AG09319 (cell line): ENCODE measurements around the gene DMD.
A peak's percentile ranks its signal among the peaks of the same experiment; 100 is the strongest.

ENCODE experiments used
- DNase-seq: peaks from one replicate; pipeline ENCODE4 v3.0.0-alpha.2; 2010; ENCODE audit warnings: low read depth; ENCODE audit errors: extremely low read depth
- TF ChIP-seq, protein P1 (sequence below): IDR thresholded peaks from 2 replicates; pipeline ENCODE4 v1.5.1; 2011; ENCODE audit warnings: low read depth, mild to moderate bottlenecking, inconsistent platforms, low read length, moderate library complexity

Gene DMD

GRCh38 chrX:31222946-31223345 is 1988.4 kb downstream of the DMD start:
- TF ChIP-seq, protein P1, sequence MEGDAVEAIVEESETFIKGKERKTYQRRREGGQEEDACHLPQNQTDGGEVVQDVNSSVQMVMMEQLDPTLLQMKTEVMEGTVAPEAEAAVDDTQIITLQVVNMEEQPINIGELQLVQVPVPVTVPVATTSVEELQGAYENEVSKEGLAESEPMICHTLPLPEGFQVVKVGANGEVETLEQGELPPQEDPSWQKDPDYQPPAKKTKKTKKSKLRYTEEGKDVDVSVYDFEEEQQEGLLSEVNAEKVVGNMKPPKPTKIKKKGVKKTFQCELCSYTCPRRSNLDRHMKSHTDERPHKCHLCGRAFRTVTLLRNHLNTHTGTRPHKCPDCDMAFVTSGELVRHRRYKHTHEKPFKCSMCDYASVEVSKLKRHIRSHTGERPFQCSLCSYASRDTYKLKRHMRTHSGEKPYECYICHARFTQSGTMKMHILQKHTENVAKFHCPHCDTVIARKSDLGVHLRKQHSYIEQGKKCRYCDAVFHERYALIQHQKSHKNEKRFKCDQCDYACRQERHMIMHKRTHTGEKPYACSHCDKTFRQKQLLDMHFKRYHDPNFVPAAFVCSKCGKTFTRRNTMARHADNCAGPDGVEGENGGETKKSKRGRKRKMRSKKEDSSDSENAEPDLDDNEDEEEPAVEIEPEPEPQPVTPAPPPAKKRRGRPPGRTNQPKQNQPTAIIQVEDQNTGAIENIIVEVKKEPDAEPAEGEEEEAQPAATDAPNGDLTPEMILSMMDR: no peak
- DNase-seq: no peak

DNA sequence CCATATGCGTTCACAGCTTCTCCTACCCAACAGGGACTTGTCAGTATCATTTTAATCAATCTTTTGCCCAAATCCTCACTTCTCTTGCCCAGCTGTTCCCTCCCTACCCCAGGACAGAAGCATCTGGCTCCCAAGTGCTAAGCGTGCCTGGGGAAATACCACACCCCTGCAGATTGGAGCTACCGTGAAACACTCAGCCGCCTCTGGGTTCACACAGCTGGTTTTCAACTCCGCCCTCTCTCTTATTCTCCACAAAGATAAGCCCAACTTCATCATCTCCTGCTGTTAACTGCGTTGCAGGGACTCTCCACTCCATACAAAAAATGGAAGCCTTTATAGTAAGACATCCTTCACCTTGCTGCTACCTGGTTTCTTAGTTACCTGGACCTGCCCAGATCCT is 1992.2 kb downstream of the DMD start:
- no peak for DNase-seq
- TF ChIP-seq, protein P1: no peak

DNA sequence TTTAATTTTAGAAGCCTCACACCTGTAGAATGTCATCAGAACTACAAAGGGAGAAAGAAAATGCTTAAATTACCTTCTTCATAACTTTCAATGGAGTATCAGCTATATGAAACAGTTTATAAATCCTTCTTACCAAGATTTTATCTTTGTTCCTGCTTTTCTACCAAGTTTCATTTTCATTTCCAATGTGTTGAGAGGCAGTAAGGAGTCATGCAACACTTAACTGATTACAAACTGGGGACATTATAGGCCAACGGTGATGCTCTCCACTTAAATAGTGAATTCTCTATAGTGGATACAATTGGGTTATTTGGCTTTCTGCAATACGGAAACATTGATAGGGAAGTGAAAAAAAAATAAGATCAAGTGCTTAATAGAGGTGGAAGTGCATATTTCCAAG is 1994.3 kb downstream of the DMD start:
- DNase-seq: no peak
- TF ChIP-seq, protein P1: no peak

DNA sequence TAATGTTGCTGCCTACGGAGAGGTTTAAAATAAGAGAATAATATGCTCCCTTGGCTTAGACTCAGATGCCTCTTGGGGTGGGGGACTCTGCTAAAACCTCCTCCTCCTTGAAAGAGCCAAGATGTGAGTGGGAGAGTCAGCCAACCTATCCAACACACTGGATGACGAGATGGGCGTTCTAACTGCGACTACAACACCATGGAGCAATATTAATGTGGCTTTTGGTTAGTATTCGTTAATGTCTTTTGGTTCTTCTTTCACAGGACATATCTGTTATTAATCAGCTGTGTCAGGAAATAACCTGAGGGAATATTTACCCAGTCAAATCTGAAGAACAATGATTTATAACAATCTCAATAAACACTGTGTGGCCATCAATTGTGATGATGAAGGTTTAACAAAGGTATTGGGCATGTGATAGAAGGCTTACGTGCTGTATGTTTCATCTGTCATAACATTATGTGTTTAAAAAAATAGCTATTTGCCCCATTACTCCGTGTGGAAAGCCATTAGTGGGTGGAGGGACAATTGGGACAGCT is 1996.0 kb downstream of the DMD start:
- no peak for DNase-seq
- TF ChIP-seq, protein P1: no peak

GRCh38 chrX:31213941-31214340 is 1997.4 kb downstream of the DMD start:
- TF ChIP-seq, protein P1: peak; percentile 62
- DNase-seq: no peak

GRCh38 chrX:31212856-31213748 is 1998.2 kb downstream of the DMD start:
- TF ChIP-seq, protein P1: no peak
- DNase-seq: no peak

DNA sequence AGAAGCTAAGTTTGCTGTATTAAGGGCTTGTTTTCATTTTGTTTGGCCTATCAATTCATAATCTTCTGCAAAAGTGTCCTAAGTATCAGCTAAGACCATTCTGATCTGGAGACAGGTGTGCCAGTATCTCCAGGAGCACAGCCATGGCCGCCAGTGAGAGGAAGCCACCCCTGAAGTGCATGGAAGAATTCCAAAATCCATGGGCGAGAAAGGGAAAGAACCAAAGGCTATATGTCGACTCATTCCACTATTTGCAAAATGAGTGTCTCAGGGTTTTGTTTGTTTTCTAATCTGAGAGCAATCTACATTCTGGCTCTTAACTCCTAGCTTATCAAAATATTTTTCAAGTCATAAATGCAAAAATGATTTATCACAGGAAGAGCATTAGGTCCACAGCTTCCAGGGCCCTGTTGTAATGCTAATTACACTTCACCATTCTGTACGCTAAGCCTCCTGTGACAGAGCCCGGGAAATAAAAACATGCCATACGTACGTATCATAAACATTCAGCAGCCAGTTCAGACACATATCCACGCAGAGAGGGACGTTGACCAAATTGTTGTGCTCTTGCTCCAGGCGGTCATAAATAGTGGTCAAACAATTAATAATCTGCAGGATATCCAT is 2002.2 kb downstream of the DMD start:
- TF ChIP-seq, protein P1: no peak
- no peak for DNase-seq
